GM20000 (cell line): ENCODE results near the gene LHX1.

Experiments used
- DNase-seq: peaks from one replicate; pipeline ENCODE4 v3.0.0; 2012; ENCODE audit warnings: low spot score
- TF ChIP-seq, protein P1 (sequence below): IDR thresholded peaks from 2 replicates; pipeline ENCODE4 v1.5.1; 2012; ENCODE audit warnings: mild to moderate bottlenecking, control low read depth; ENCODE audit errors: extremely low read depth, missing control alignments

Gene LHX1

DNA sequence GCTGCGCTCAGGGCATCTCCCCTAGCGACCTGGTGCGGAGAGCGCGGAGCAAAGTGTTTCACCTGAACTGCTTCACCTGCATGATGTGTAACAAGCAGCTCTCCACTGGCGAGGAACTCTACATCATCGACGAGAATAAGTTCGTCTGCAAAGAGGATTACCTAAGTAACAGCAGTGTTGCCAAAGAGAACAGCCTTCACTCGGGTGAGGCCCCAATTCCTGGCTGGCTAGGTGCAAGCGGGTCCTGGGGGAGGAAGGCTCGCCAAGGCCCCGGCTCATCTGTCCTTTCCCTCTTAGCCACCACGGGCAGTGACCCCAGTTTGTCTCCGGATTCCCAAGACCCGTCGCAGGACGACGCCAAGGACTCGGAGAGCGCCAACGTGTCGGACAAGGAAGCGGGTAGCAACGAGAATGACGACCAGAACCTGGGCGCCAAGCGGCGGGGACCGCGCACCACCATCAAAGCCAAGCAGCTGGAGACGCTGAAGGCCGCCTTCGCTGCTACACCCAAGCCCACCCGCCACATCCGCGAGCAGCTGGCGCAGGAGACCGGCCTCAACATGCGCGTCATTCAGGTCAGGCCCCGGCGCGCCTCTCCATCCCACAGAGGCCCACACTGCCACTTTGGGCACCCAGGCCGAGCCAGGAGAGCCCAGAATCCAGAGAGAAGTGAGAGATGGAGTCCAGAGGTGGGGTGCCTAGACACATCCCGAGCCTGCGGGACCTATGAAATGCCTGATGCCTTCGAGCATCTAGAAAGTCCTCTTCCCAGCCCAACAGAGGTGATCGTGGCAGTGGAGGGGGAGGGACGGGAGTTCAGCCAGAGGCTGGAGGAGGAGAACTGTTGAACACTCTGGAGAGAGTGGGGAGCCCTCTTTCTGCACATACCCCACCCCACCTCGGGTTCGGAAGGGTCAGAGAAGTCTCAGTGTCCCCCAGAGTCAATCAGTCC lies 3.3 kb downstream of the LHX1 start:
- no peak for DNase-seq
- TF ChIP-seq, protein P1, sequence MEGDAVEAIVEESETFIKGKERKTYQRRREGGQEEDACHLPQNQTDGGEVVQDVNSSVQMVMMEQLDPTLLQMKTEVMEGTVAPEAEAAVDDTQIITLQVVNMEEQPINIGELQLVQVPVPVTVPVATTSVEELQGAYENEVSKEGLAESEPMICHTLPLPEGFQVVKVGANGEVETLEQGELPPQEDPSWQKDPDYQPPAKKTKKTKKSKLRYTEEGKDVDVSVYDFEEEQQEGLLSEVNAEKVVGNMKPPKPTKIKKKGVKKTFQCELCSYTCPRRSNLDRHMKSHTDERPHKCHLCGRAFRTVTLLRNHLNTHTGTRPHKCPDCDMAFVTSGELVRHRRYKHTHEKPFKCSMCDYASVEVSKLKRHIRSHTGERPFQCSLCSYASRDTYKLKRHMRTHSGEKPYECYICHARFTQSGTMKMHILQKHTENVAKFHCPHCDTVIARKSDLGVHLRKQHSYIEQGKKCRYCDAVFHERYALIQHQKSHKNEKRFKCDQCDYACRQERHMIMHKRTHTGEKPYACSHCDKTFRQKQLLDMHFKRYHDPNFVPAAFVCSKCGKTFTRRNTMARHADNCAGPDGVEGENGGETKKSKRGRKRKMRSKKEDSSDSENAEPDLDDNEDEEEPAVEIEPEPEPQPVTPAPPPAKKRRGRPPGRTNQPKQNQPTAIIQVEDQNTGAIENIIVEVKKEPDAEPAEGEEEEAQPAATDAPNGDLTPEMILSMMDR: no peak

DNA sequence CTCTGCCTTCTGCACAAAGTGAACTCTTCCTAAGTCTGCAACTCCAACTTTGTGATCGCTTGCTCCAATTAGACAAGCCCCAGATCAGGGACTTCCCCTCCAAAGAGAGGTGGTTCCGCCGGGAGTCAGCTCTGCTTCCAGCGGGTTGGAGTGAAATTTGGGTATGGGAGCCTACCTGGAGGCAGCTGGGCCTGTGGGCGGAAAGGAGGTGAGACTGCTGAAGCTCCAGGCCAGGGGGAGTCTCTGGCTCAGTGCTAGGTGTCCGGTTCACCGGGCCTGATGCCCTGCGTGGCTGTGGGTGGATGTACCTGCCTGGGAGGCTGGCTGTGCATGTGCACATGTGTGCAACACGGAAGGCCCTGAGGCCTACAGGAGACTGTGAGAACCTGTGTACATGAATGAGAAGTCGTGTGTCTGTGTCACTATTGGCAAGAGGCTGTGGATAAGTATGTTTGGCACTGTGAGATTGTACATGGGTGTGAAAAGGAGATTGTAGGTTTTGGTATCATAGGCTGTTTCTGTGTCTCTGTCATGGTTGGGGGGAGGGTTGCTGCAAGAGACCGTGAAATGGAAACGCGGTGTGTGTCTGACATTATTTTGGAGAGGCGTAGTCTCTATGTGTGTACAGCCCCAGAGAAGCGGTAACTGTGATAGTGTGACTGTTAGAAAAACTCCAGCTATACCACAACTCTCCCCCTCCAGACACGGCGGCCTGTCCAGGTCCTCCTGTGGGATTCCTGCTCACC lies 4.2 kb downstream of the LHX1 start:
- TF ChIP-seq, protein P1: no peak
- DNase-seq: peak; percentile 30

DNA sequence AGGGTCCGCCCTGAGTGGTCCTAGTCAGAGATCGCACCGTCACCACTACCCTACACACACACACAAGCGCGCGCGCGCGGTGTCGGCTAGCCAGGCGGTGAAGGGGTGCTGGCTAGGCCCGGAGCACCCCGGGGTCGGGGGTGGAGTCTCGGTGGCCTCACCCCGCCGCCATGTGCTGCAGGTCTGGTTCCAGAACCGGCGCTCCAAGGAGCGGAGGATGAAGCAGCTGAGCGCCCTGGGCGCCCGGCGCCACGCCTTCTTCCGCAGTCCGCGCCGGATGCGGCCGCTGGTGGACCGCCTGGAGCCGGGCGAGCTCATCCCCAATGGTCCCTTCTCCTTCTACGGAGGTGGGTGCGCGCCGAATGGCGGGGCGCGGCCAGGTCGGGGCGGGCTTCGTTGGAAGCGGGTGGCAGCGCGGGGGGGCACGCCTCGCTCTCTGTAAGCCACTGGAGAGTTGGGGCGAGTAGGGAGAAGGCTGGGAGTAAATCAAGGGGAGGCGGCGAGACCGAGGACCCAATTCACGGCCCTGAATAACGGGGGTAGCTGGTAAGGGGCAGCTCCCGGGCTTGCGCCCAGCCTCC lies 4.8 kb downstream of the LHX1 start:
- peak; percentile 31 for DNase-seq
- TF ChIP-seq, protein P1: no peak

DNA sequence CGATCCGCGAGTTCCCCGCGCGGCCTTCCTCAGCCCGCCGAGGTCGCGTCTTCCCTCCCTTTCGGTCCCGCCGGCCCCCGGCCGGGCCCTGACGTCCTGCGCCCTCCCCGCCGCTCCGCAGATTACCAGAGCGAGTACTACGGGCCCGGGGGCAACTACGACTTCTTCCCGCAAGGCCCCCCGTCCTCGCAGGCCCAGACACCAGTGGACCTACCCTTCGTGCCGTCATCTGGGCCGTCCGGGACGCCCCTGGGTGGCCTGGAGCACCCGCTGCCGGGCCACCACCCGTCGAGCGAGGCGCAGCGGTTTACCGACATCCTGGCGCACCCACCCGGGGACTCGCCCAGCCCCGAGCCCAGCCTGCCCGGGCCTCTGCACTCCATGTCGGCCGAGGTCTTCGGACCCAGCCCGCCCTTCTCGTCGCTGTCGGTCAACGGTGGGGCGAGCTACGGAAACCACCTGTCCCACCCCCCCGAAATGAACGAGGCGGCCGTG lies 5.4 kb downstream of the LHX1 start:
- no peak for DNase-seq
- TF ChIP-seq, protein P1: no peak

DNA sequence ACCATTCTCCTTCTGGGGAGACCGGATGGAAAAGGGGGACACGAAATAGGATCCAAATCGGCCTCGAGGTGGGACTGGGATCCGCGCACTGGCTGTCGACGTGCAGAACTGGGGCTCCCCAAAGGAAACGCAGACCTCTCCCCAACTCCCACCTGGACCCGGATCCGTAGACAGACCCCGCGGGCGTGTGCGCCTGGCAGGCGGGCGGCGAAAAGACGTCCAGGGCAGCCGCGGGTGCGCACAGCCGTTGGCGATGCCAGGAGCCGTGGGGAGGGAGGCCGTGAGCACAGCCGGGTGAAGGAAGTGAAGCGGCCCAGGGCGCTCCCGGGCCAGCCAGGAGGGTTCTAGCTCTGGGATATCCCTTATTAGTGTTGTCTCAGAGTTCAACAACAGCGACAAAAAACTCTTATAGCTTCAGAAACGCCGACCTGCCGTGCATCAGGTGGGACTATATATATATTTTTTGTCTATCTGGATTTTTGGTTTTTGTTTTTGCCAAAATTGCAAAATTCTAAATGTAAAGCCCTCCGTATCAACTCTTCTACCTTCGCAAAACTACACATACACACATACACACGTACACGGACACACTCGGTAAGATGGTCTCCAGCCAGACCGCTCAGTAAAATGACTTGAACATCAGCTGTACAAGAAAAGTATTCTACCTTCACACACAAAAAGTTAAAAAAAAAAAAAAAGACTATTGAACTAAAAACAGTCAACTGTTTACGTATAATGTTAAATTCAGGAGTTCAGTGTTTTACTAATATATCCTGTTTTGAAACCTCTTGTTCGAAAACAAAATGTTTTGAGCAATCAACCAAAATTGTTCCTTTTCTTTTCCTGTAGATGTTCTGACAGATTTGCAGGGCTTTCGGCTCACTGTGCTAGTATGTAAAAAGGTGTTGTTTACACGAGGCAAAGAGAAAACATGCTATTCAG lies 6.2 kb downstream of the LHX1 start:
- TF ChIP-seq, protein P1: no peak
- DNase-seq: peak; percentile 38

DNA sequence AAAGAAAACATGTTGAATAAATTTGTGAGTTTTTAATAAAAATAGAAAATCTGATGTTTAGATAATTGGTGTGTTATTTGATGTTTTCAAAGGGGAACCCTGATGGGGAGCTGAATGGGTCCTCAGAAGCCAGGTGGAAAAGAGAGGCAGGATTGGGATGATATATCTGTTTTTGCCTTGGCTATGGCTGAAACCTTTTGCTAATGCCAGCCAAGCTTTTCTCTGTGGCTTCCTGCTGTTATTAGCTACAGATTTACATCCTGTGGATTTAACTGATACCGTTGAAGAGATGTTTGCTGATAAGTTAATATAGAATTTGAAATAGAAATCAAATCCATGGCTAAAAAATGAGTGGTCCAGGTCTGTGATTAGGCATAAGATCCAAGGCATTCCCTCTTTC lies 7.3 kb downstream of the LHX1 start:
- TF ChIP-seq, protein P1: no peak
- peak; percentile 5 for DNase-seq
